Prostate gland (tissue), 2 donors: ENCODE data around the gene LRGUK.

Experiments used
- CTCF ChIP-seq, 4 experiments: fragments of 200-600 bp in 2 of 4; fragments of 450-650 bp in 2 of 4; sonication (generic) in 2 of 4; IDR thresholded peaks; 1 replicate in 3 of 4; 2 replicates in 1 of 4; pipeline ENCODE4 v1.5.1; 2016 to 2019; ENCODE audit warnings: antibody characterized with exemption in 4 of 4, mild to moderate bottlenecking in 2 of 4, moderate library complexity in 2 of 4
- POLR2A ChIP-seq: fragments of 450-650 bp; IDR thresholded peaks from one replicate; pipeline ENCODE4 v1.6.1; 2016; ENCODE audit warnings: antibody characterized with exemption, mild to moderate bottlenecking

GRCh38 chr7:134174795-134175261 lies 47.7 kb downstream of the LRGUK start:
- TF ChIP-seq CTCF (IDR thresholded peaks at IDR 0.05) (no peak), POLR2A (no peak)
